ENCODE measurements around the gene APBB2.
"Not testable (repeated sequence)": the region's sequence is repeated elsewhere in the genome, so short reads cannot be mapped to it uniquely, and the experiment has no call there.

APBB2 gene

DNA sequence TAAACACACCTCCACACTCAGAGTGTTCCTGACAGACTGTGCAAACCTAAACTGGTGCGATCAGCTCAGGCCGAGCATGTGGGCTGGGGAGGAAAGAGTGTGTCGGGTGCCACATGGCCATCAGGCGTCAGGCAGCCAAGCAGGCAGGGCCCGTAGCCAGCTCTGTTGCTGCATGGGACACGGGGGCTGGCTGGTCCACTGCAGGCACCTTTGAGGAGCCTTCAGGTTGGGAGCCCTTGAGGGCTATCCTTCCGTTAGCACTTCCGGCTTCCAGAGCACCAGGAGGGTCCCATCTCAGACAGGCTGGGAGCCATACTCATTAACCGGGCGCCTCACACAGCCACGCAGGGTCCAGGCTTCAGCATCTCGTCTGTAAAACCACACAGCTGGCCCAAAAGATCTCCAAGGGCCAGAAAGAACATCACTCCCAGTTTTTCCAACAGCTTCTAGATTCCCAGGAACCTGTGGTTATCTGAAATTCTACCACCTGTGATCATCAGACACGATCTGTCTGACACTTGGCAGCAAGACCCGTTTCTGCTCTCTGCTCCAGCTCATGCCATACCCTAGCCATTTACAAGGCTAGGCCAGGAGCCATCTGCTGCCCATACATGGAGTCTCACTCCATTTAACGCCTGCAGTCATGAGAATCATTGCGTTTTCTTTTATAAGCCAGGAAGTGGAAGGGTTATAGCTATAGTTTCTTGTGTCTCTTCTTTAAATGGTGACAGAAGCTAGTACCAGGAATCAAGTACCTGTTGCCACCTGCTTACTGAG lies 377.1 kb downstream of the APBB2 start:
- H3K4me3 ChIP-seq (ENCODE audit: low read length): no peak overlapping the region
- no peak for DNase-seq (ENCODE audit: low read depth, low spot score)

DNA sequence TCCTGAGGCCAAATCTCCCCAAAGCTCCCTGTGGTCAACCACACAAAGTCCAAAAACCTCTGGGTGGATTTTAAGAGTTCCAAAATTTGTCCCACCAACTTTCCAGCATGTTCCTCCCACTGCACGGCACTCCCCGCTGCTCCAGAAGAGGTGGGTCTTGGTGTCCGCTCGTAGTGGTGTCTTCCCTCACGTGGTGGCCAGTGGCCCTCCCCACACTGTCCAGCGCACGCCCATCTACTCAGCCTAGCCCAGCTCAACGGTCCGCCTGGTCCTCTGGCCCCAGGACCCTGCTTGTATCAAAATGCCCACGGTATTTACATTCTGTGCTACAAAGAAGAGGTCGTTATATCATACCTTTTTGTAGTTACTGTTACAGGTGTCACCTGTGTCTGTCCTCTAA lies 381.1 kb downstream of the APBB2 start:
- H3K4me3 ChIP-seq (ENCODE audit: low read length): no peak overlapping the region
- no peak for DNase-seq (ENCODE audit: low read depth, low spot score)

DNA sequence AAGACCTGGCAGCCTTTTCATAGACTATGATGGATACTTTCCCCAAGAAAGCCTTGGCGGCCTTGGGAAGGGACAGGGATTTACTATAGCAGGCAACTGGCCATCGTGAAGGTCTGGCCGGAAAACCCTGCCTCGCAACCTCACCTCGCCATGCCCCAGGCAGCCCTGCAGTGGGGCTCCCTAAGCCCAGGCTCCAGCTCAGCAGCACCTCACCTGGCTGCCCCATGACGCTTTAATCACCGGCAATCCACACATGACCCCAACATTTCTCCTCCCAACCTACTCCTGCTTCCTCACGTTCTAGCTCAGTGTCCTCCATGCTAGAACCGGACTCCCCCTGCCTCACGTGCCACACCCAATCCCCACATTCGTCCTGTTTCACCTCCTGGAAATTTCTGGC lies 382.2 kb downstream of the APBB2 start:
- no peak overlapping the region for H3K4me3 ChIP-seq (ENCODE audit: low read length)
- DNase-seq (ENCODE audit: low read depth, low spot score): no peak

DNA sequence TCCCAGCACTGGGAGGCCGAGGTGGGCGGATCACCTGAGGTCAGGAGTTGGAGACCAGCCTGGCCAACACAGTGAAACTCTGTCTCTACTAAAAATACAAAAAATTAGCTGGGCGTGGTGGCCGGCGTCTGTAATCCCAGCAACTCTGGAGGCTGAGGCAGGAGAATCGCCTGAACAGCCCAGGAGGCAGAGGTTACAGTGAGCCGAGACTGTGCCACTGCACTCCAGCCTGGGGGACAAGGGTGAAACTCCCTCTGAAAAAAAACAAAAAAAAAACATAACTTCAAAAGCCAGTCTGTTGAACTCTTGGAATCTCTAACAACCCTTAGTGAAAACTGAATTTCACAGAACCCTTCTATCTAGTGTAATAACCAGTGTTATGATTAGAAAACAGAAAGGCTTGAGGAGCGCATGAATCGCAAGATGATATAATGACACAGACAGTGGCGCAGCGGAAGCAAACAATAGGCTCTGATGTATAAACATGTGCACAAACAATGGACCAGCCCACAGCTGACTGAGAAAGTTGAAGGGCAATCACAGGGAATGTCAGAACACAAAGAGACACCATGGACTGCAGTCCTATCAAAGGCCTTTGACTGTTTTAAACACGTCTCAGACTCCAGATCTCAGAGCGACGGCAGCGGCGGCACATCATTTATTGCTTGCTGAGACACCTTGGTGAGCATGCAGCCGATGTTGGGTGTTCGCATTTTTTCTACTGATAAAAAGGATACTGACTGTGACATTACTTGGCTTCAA lies 383.0 kb downstream of the APBB2 start:
- DNase-seq (ENCODE audit: low read depth, low spot score): no peak

DNA sequence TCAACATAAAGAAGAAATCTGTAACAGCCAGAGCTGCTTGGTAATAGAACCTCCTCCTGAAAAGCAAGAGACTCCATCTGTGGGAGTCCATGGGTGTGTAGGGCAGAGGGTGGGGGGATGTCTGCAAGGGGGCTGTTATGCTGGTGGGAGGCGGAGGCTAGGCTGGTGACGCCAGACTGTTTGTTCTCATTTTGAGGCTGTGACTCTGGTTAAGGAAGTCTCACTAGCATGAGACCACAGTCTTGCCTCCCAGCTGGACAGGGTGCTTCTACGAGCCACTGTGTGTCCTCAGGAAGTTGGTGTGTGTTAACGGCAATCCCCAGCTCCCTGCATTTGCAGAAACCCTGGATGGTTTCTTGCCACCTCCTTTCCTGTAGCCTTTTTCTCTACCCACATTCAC lies 384.8 kb downstream of the APBB2 start:
- DNase-seq (ENCODE audit: low read depth, low spot score): no peak
- H3K4me3 ChIP-seq (ENCODE audit: low read length): no peak overlapping the region

More for the DNA sequence above, 383.0 kb downstream of the APBB2 start:
- H3K4me3 ChIP-seq (ENCODE audit: low read length): no peak overlapping the region

DNA sequence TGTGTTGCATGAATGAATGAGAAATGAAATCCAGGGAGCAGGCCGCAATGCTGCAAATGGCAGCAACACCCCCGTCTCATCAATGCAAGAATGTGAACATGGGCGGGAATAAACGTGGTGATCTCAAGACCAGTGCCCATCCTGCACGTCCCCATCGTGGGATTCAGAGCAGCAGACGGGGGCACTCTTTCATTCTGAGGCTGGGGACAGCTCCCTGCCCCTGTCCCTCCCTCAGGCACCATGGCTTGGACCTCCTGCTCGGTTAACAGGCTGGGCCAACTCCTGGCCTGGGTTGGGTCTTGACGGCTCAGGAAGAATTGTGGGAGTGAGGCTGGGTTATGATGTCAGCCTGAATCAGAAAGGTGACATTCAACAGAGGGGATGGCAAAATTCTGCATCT lies 385.7 kb downstream of the APBB2 start:
- DNase-seq (ENCODE audit: low read depth, low spot score): no peak
- no peak overlapping the region for H3K4me3 ChIP-seq (ENCODE audit: low read length)

DNA sequence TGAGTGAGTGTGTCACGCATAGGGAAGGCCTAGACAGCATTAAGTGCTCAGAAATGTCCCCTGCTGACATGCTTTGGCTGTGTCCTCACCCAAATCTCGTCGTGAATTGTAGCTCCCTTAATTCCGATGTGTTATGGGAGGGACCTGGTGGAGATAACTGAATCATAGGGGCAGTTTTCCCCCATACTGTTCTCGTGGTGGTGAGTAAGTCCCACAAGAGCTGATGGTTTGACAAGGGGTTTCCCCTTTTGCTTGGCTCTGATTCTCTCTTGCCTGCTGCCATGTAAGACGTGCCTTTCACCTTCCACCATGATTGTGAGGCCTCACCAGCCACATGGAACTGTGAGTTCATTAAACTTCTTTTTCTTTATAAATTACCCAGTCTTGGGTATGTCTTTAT lies 386.6 kb downstream of the APBB2 start:
- H3K4me3 ChIP-seq (ENCODE audit: low read length): no peak overlapping the region
- no peak for DNase-seq (ENCODE audit: low read depth, low spot score)

DNA sequence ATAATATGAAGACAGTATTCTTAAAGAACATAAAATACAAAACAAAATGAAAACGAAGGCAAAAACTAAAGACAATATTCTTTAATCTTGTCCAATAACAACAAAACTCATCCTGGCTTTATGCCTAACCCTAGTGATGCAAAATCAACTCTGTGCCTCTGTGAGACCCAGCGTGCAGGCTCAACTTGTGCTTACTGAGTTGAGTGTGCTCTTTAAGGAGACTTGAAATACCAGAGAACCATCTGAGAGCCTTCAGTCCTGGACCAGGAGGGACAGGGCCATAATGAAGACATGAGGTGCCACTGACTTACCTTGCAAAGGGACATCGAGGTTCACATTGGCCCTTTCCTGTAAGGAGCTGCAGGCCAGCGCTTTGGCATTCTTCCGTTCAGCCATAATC lies 387.5 kb downstream of the APBB2 start:
- DNase-seq (ENCODE audit: low read depth, low spot score): no peak
- H3K4me3 ChIP-seq (ENCODE audit: low read length): no peak overlapping the region

DNA sequence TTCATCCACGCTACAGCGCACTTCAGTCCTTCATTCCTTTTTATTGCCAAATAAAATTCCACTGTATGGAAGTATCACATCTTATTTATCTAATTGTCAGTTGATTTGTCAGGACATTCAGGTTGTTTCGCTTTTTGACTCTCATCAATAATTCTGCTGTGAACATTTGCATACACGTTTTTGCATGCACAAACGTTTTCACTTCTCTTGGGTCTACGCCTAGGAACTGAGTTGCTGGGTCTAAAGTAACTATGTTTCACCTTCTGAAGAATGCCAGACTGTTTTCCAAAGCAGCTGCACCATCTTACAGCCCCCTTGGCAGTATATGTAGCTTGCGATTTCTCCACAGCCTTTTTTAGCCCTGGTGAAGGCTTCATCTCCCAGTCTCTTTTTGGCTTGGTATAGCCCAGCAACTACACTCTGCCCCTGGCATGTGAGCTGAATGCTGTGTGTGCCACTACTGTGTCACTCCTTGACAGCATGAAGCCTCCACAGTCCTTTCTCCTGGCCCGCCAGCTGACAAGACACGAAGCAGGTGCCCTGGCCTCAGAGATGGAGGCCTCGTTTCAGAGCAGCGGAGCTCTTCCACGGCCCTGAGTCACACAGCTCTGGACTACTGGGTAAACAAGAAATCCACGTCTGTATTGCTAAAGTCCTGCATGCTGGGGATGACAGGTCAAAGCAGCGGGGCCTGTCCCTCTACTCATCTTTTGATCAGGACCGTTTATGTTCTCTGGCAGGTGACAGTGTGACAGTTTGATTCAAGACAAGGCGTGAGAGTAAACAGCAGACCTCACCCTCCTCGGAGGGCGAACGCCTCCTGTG lies 389.1 kb downstream of the APBB2 start:
- H3K4me3 ChIP-seq (ENCODE audit: low read length): no peak overlapping the region
- DNase-seq (ENCODE audit: low read depth, low spot score): no peak

DNA sequence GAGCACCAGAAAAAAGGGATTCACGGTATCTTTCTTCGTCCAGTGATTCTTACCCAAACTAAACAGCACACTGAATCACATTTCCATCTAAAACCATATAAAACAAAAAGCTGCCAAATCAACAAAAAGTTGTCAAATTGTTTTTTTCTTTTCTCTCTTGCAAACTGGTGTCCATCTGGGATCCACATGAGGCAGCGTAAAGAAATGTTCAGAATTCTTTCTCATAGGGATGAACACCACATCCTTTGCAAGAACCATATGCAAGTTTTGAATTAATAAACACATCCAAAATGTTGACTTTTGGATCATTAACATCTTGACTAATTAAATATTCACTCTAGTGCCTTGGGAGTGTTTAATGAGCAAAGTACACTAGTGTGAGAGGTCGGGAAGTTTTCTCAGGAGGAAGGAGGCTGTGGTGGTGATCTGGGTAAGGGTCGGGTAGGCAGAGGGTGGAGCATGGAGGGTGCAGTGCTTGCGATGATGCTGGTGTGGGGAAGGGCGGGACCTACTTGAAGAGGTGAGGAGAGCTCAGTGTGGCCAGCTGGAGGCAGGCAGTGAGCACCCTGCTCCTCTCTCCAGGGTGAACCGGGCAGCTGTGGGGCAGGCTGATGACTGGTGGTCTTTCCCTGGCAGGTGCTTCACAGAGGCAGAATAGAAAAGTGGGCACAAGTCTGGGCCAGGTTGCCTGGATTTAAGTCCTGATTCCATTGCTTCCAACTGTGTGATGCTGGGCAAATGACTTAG lies 391.7 kb downstream of the APBB2 start:
- H3K4me3 ChIP-seq (ENCODE audit: low read length): no peak overlapping the region
- DNase-seq (ENCODE audit: low read depth, low spot score): no peak

DNA sequence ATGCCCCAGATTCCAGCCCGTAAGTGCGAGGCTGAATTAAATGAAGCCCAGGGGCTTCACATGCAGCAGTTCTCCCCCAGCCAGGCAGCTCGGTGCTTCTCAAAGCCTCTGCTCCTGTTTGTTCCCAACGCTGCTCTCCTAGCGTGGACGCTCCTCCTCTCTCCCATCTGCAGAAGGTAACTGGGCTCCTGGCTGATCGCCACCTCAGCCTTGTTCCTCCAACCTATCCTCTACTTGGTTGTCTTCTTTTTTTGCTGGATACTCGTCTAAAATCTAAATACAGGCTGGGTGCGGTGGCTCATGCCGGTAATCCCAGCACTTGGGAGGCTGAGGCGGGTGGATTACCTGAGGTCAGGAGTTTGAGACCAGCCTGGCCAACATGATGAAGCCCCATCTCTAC lies 394.2 kb downstream of the APBB2 start:
- H3K4me3 ChIP-seq (ENCODE audit: low read length): no peak overlapping the region
- DNase-seq (ENCODE audit: low read depth, low spot score): no peak

DNA sequence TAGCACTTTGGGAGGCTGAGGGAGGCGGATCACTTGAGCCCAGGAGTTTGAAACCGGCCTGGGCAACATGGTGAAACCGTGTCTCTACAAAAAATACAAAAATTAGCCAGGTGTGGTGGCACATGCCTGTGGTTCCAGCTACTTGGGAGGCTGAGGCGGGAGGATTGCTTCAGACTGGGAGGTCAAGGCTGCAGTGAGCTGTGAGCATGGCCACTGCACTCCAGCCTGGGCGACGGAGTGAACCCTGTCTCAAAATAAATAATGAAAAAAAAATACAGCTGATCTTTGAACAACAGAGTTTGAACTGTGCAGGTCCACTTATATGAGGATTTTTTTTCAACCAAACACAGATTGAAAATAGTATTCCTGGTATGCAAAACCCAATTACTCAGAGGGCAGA lies 397.2 kb downstream of the APBB2 start:
- DNase-seq (ENCODE audit: low read depth, low spot score); H3K4me3 ChIP-seq (ENCODE audit: low read length): not testable (repeated sequence)

DNA sequence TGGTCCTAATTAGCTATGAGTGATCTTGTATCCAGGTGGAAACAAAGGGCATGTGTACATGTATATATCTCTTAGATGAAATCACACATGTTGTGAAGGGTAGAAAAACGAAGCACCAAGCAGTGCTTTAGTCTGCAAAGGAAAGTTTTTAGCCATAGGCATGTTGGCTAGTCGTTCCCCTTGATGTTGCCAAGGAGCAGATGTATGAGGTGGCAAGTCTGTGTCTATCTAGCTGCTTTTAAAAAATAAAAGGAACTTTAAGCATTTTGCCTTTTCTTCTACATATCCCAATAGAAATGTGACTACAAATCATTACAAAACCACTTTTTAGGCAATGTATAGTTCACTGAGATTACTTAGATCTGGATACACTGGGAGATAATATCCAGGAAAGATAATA lies 401.5 kb downstream of the APBB2 start:
- no peak overlapping the region for H3K4me3 ChIP-seq (ENCODE audit: low read length)
- no peak for DNase-seq (ENCODE audit: low read depth, low spot score)

DNA sequence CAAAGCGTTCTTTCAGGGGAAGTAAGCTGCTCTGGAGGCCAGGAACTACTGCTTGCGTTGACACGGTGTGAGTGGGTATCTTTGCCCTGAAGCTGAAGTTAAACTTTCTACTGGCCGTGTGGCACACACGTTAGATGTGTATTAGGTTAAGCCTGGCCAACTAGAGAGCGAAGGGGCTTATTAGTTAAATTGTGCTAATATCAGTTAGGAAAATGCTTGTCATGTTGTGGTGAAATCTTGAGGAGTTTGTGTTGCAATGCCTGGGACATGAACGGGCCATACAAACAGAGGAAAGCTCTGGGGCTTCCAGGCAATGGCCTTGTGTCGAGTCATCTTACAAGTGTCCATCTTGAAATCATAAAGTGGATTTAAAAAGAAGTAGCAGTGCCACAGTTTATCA lies 402.0 kb downstream of the APBB2 start:
- no peak overlapping the region for H3K4me3 ChIP-seq (ENCODE audit: low read length)
- no peak for DNase-seq (ENCODE audit: low read depth, low spot score)

DNA sequence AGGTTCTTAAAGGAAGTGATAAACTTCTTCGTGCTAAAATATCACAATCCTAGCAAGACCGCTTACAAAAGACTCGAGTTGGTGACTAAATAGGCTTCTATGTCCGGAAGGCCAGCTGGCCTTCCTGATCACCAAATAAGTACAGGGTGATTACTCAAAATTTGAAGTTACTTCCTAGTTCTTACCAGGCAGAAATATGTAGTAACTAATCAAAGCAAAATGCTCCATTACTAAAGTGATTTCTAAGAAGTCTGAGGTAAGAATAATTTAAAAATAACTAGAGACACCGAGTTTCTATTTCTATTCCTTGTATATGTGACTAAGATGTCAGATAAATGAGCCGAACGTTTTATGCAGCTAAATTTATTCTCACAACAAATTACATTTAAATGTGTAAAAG lies 402.4 kb downstream of the APBB2 start:
- DNase-seq (ENCODE audit: low read depth, low spot score): no peak
- no peak overlapping the region for H3K4me3 ChIP-seq (ENCODE audit: low read length)

DNA sequence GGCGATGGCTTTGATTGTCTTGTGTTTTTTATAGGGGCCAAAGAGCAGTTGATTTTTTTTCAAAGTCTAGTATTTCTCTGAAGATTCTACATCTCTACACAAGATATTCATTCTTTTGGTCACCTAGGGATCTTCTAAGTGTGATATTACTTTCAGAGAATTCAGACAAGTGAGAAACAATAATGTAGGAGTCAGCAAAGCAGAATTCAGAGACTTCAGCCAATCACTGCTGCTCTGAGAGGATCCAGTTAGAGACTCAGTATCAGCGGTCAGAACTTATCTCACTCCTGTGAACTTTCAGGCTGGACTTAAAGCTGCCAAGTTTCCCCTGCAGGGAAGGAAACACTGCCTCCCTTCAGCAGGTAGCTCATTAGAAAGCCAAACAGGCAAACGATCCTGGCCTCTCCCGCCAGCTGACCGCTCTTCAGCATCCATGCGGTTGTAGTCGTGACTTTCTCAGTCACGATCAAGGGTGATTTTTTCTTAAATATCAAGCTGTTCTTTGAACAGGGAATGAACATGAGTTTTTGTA lies 405.4 kb downstream of the APBB2 start:
- H3K4me3 ChIP-seq (ENCODE audit: low read length): no peak overlapping the region

DNA sequence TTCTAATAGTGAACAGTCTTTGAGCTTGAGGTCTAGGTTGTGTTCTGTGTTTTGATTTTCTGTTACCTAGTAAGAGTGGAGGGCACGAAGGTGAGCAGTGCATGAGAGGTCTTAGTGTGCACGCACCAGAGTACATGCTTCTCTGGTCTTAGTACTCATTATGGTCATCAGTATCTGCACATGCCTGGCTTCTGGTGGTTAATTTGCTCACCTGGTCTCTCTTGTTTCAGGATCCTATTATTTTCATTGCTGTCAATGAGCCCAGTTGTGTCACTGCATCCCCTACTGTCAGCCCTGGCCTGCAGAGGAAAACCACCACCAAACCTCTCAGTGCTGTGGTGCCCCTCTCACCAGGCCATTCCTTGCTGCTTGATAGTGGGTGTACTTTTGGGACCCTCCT lies 409.7 kb downstream of the APBB2 start:
- no peak for DNase-seq (ENCODE audit: low read depth, low spot score)
- no peak overlapping the region for H3K4me3 ChIP-seq (ENCODE audit: low read length)

More for the DNA sequence above, 405.4 kb downstream of the APBB2 start:
- no peak for DNase-seq (ENCODE audit: low read depth, low spot score)

DNA sequence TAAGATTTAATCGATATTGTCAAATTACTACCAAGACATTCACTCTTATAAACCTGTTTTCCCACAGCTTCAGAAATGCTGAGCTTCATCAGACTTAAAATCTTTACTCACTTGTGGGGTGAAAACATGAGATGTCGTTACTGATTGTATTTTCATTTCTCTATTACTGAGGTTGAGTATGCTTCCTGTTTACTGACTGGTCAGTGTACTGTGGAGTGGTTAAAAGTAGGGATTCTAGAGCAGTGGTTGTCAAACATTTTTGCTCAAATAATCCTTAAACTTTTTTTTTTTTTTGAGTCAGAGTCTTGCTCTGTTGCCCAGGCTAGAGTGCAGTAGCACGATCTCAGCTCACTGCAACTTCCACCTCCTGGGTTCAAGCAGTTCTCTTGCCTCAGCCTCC lies 414.3 kb downstream of the APBB2 start:
- no peak overlapping the region for H3K4me3 ChIP-seq (ENCODE audit: low read length)
- no peak for DNase-seq (ENCODE audit: low read depth, low spot score)

DNA sequence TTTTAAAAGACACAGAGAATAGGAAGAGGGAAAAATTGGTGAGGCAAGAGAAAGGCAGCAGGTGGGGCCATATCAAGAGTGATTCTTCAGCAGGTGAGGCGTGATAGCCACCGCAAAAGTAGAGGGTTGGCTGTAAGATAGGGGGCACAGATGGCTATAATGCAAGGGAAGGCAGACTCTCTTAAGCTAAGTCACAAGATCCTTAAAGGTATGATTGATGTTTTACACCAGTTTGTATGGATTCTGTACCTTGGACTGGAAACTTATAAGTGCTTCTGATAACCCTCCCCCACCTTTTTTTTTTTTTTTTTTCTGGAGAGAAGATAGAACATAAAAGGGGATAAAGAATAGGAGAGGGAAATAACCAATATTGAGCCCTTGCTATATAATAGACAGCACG lies 424.6 kb downstream of the APBB2 start:
- no peak overlapping the region for H3K4me3 ChIP-seq (ENCODE audit: low read length)
- no peak for DNase-seq (ENCODE audit: low read depth, low spot score)

Data from Jurkat, Clone E6-1 (cell line).